Breast epithelium (tissue), 4 donors: ENCODE results near the gene BRI3. TPM values are rescaled to one million over a fixed set of nuclear protein-coding genes. Genes with fewer than 3 reads are reported as not detected.

Source experiments
- DNase-seq, 2 donors: peaks; one replicate each; pipeline ENCODE4 v3.0.0-alpha.2; 2019; ENCODE audit warnings: low spot score in 2 of 2
- H3K27ac ChIP-seq, 2 donors: fragments of 200-600 bp; sonication (generic) in 1 of 2; one replicate each; pipeline ENCODE4 v1.5.1; 2016 to 2019; ENCODE audit warnings: mild to moderate bottlenecking in 1 of 2
- H3K27me3 ChIP-seq, 2 donors: fragments of 200-600 bp; sonication (generic) in 1 of 2; one replicate each; pipeline versions ENCODE4 v1.5.1 to v1.6.0; 2017 to 2019; ENCODE audit warnings: control low read depth in 1 of 2, mild to moderate bottlenecking in 1 of 2
- H3K36me3 ChIP-seq: fragments of 200-600 bp; one replicate; pipeline ENCODE4 v1.5.1; 2019
- H3K4me1 ChIP-seq, 2 donors: fragments of 200-600 bp; sonication (generic); one replicate each; pipeline ENCODE4 v1.5.1; 2016 to 2019; ENCODE audit warnings: control low read depth in 1 of 2
- H3K4me3 ChIP-seq, 3 donors: fragments of 200-600 bp; sonication (generic); 1 replicate in 2 of 3; 2 replicates in 1 of 3; pipeline ENCODE4 v1.5.1; 2016 to 2019; ENCODE audit warnings: mild to moderate bottlenecking in 3 of 3, moderate library complexity in 2 of 3
- H3K9me3 ChIP-seq, 2 donors: fragments of 200-600 bp; sonication (generic) in 1 of 2; one replicate each; pipeline ENCODE4 v1.5.1; 2016 to 2019; ENCODE audit warnings: control low read depth in 1 of 2
- POLR2A ChIP-seq: fragments of 450-650 bp; IDR thresholded peaks from one replicate; pipeline ENCODE4 v1.6.1; 2016; ENCODE audit warnings: antibody characterized with exemption, mild to moderate bottlenecking, moderate library complexity
- POLR2AphosphoS5 ChIP-seq, 3 donors: sonication (generic); formaldehyde crosslinking; IDR thresholded peaks; one replicate each; pipeline ENCODE4 v1.6.1; 2017; ENCODE audit warnings: antibody characterized with exemption in 3 of 3
- intact Hi-C: fragments of 100-400 bp; cut with DNase I; formaldehyde crosslinking; loops from one replicate; pipeline ENCODE4 v1.15.1; 2023; ENCODE audit warnings: low total_unique reads
- total RNA-seq, 3 donors: library from RNA; depleted of rRNA; stranded (reverse); fragments of >200 nt; gene quantifications; one replicate each; pipeline ENCODE4 v1.1.0, GENCODE V29; 2016
- TF ChIP-seq, protein P1 (sequence below), 3 donors: fragments of 450-650 bp; IDR thresholded peaks; one replicate each; pipeline ENCODE4 v1.5.1; 2016 to 2017; ENCODE audit warnings: antibody characterized with exemption in 3 of 3, mild to moderate bottlenecking in 3 of 3, moderate library complexity in 3 of 3

Gene BRI3
- total RNA-seq, 3 donors from 2014 or later = 38.8 to 85.5 (median 56.4) TPM

DNA sequence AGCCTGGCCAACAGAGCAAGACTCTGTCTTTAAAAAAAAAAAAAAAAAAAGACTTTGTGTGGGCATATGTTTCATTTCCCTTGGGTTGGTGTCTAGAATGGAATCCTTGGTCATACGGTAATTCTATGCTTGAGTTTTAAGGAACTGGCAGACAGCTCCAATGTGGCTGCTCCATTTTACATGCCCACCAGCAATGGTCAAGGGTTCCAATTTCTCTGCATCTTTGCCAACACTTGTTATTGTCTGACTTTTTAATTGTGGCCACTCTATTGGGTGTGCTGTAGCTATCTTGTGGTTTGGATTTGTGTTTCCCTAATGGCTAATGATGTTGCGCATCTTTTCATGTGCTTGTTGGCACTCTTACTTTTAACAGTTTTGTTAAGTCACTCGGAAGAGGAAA lies 57.6 kb downstream of the BRI3 start:
- Histone ChIP-seq H3K27ac (no peak overlapping the region), H3K9me3 (no peaks in the 10 kb centered on the region), H3K27me3 (no peaks in the 10 kb centered on the region), H3K4me3 (no peak overlapping the region), H3K36me3 (no peaks in the 10 kb centered on the region), H3K4me1 (no peaks in the 10 kb centered on the region)
- intact Hi-C loops = no loop called here
- TF ChIP-seq POLR2A (no peak), POLR2AphosphoS5 (IDR thresholded peaks at IDR 0.05) (no peak)
- TF ChIP-seq, protein P1, sequence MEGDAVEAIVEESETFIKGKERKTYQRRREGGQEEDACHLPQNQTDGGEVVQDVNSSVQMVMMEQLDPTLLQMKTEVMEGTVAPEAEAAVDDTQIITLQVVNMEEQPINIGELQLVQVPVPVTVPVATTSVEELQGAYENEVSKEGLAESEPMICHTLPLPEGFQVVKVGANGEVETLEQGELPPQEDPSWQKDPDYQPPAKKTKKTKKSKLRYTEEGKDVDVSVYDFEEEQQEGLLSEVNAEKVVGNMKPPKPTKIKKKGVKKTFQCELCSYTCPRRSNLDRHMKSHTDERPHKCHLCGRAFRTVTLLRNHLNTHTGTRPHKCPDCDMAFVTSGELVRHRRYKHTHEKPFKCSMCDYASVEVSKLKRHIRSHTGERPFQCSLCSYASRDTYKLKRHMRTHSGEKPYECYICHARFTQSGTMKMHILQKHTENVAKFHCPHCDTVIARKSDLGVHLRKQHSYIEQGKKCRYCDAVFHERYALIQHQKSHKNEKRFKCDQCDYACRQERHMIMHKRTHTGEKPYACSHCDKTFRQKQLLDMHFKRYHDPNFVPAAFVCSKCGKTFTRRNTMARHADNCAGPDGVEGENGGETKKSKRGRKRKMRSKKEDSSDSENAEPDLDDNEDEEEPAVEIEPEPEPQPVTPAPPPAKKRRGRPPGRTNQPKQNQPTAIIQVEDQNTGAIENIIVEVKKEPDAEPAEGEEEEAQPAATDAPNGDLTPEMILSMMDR (IDR thresholded peaks at IDR 0.05) = no peak
- DNase-seq = no peak

DNA sequence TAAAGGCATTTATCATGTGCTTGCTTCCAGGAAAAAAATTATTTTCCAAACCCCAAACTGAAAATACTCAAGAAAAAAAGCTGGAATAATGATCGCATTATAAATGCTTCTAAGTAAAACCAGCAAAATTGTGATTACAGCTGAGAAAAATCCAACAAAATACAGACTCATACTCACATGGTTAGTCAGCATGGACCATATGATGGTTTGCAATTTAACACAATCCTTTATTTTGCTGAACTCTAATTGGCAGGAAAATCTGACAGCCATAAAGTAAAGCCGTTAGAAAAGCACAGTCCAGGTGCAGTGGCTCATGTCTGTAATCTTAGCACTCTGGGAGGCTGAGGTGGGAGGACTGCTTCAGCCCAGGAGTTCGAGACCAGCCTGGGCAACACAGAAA lies 59.6 kb downstream of the BRI3 start:
- intact Hi-C loops = no loop called here
- H3K4me3 ChIP-seq = no peak overlapping the region
- H3K27me3 ChIP-seq = no peaks in the 10 kb centered on the region
- H3K4me1 ChIP-seq = no peaks in the 10 kb centered on the region
- H3K36me3 ChIP-seq = no peaks in the 10 kb centered on the region
- DNase-seq = no peak
- H3K27ac ChIP-seq = no peak overlapping the region
- no peak for TF ChIP-seq POLR2A
- no peaks in the 10 kb centered on the region for H3K9me3 ChIP-seq

Other genes starting within 250 kb of the BRI3 start
- 10 to 100 TPM in 2 of 3 donors, 1 to 10 TPM in 1; 9.4 to 16.7 (median 14.1) TPM for gene LMTK2, start 174.8 kb upstream of the BRI3 start, total RNA-seq
- 1 to 10 TPM in 1 of 3 donors, under 1 TPM in 1, not detected in 1; 0.59 to 2.3 TPM for gene BHLHA15, start 70.2 kb upstream of the BRI3 start, total RNA-seq
- 10 to 100 TPM; 14.7 to 29.7 (median 28.8) TPM for gene TECPR1, start 29.5 kb upstream of the BRI3 start, total RNA-seq
- 10 to 100 TPM in 1 of 3 donors, 1 to 10 TPM in 2; 1.3 to 11.0 (median 8.5) TPM for gene BAIAP2L1, start 119.4 kb downstream of the BRI3 start, total RNA-seq